Liver (tissue), 9 donors: ENCODE measurements around the gene TJP1. TPM values are rescaled to one million over a fixed set of nuclear protein-coding genes. Genes with fewer than 3 reads are reported as not detected.

ENCODE experiments used
- DNase-seq: peaks from one replicate; pipeline ENCODE4 v3.0.0-alpha.2; 2017; ENCODE audit warnings: low spot score
- H3K27ac ChIP-seq, 2 donors: one replicate each; pipeline ENCODE4 v1.7.0; 2013; ENCODE audit warnings: inconsistent platforms in 2 of 2, low read length in 2 of 2, control low read depth in 1 of 2, low read depth in 1 of 2, mild to moderate bottlenecking in 1 of 2
- H3K27me3 ChIP-seq, 4 donors: one replicate each; pipeline versions ENCODE4 v1.6.1 to v1.7.0; 2013; ENCODE audit warnings: low read length in 3 of 4, inconsistent platforms in 1 of 4, mild to moderate bottlenecking in 1 of 4, moderate library complexity in 1 of 4; ENCODE audit not compliant: control insufficient read depth in 4 of 4, insufficient read depth in 4 of 4
- H3K36me3 ChIP-seq, 4 donors: one replicate each; pipeline versions ENCODE4 v1.6.1 to v1.7.0; 2013; ENCODE audit warnings: low read length in 3 of 4, mild to moderate bottlenecking in 3 of 4, low read depth in 1 of 4, moderate library complexity in 1 of 4; ENCODE audit not compliant: control insufficient read depth in 4 of 4, insufficient read depth in 3 of 4
- H3K4me1 ChIP-seq, 4 donors: one replicate each; pipeline versions ENCODE4 v1.6.1 to v1.7.0; 2013; ENCODE audit warnings: low read length in 3 of 4, mild to moderate bottlenecking in 3 of 4, moderate library complexity in 1 of 4; ENCODE audit not compliant: control insufficient read depth in 4 of 4, insufficient read depth in 4 of 4
- H3K4me3 ChIP-seq, 3 donors: one replicate each; pipeline versions ENCODE4 v1.6.1 to v1.7.0; 2013; ENCODE audit warnings: low read length in 3 of 3, control low read depth in 1 of 3, low read depth in 1 of 3, mild to moderate bottlenecking in 1 of 3
- H3K9ac ChIP-seq, 2 donors: one replicate each; pipeline ENCODE4 v1.7.0; 2013; ENCODE audit warnings: low read length in 2 of 2, mild to moderate bottlenecking in 2 of 2, moderate library complexity in 2 of 2, control low read depth in 1 of 2, low read depth in 1 of 2
- H3K9me3 ChIP-seq, 4 donors: one replicate each; pipeline versions ENCODE4 v1.6.1 to v1.7.0; 2013; ENCODE audit warnings: low read length in 3 of 4; ENCODE audit not compliant: control insufficient read depth in 4 of 4
- ATF3 ChIP-seq: IDR thresholded peaks from 2 replicates; pipeline ENCODE4 v1.6.1; 2016; ENCODE audit warnings: antibody characterized with exemption
- CTCF ChIP-seq: fragments of 150-350 bp; IDR thresholded peaks from 2 replicates; pipeline ENCODE4 v1.5.1; 2017; ENCODE audit warnings: improper control_type of control experiment, low read depth, low read length; ENCODE audit not compliant: missing input control
- EGR1 ChIP-seq, 2 donors: IDR thresholded peaks; 2 replicates each; pipeline ENCODE4 v1.6.1; 2016 to 2018; ENCODE audit warnings: antibody characterized with exemption in 2 of 2, low read depth in 2 of 2
- FOXA1 ChIP-seq: IDR thresholded peaks from 2 replicates; pipeline ENCODE4 v1.6.1; 2016; ENCODE audit warnings: antibody characterized with exemption
- FOXA2 ChIP-seq: IDR thresholded peaks from 2 replicates; pipeline ENCODE4 v1.6.1; 2016; ENCODE audit warnings: antibody characterized with exemption
- GABPA ChIP-seq, 2 donors: IDR thresholded peaks in 1 of 2; conservative IDR thresholded peaks in 1 of 2; 2 replicates each; pipeline ENCODE4 v1.6.1; 2016; ENCODE audit warnings: antibody characterized with exemption in 2 of 2, mild to moderate bottlenecking in 1 of 2, moderate library complexity in 1 of 2
- HNF4A ChIP-seq, 2 donors: conservative IDR thresholded peaks; 2 replicates each; pipeline ENCODE4 v1.6.1; 2016; ENCODE audit warnings: antibody characterized with exemption in 2 of 2, mild to moderate bottlenecking in 2 of 2
- HNF4G ChIP-seq: IDR thresholded peaks from 2 replicates; pipeline ENCODE4 v1.6.1; 2016; ENCODE audit warnings: antibody characterized with exemption
- NR2F2 ChIP-seq: IDR thresholded peaks from 2 replicates; pipeline ENCODE4 v1.6.1; 2016; ENCODE audit warnings: antibody characterized with exemption
- RAD21 ChIP-seq, 2 donors: IDR thresholded peaks; 2 replicates each; pipeline ENCODE4 v1.6.1; 2016; ENCODE audit warnings: antibody characterized with exemption in 2 of 2, mild to moderate bottlenecking in 2 of 2
- REST ChIP-seq: IDR thresholded peaks from 2 replicates; pipeline ENCODE4 v1.6.1; 2016; ENCODE audit warnings: antibody characterized with exemption, mild to moderate bottlenecking
- RXRA ChIP-seq, 2 donors: IDR thresholded peaks; 2 replicates each; pipeline ENCODE4 v1.6.1; 2017 to 2018; ENCODE audit warnings: antibody characterized with exemption in 2 of 2, mild to moderate bottlenecking in 1 of 2
- SP1 ChIP-seq: IDR thresholded peaks from 2 replicates; pipeline ENCODE4 v1.6.1; 2018; ENCODE audit warnings: antibody characterized with exemption, mild to moderate bottlenecking
- YY1 ChIP-seq: IDR thresholded peaks from 2 replicates; pipeline ENCODE4 v1.6.1; 2016; ENCODE audit warnings: antibody characterized with exemption, mild to moderate bottlenecking
- ZBTB33 ChIP-seq: IDR thresholded peaks from 2 replicates; pipeline ENCODE4 v1.6.1; 2016; ENCODE audit warnings: antibody characterized with exemption
- WGBS: extraction: QIAGEN DNeasy Blood & Tissue Kit; methylation state at CpG from one replicate; pipeline ENCODE4 v1.1.7; 2013; 5-methylcytosine and 5-hydroxymethylcytosine counted together
- polyA plus RNA-seq, 2 donors: library from polyadenylated mRNA; stranded (reverse) in 1 of 2; unstranded in 1 of 2; fragments of 200-250 nt in 1 of 2; fragments of >200 nt in 1 of 2; fragmentation: Nextera tagmentation in 1 of 2; extraction: Ambion mirVana in 1 of 2; gene quantifications; one replicate each; pipeline versions ENCODE4 v1.2.1 to v1.2.3, GENCODE V29; 2013 to 2015
- total RNA-seq, 2 donors: library from RNA; depleted of rRNA; stranded (reverse); fragments of >200 nt; gene quantifications; one replicate each; pipeline ENCODE4 v1.2.3, GENCODE V29; 2014
- TF ChIP-seq, protein P1 (sequence below): IDR thresholded peaks from 2 replicates; pipeline ENCODE4 v1.6.1; 2016; ENCODE audit warnings: antibody characterized with exemption
- donor health status: healthy.
- donor health status: healthy.
- donor health status: healthy.
- donor health status: healthy.
- donor health status: healthy.

The TJP1 gene
- total and polyA plus RNA-seq, 4 donors: 12.6 to 40.4 (median 16.9) TPM

GRCh38 chr15:29687939-29688505 is 134.2 kb downstream of the TJP1 start:
- H3K4me3 ChIP-seq: no peak overlapping the region
- TF ChIP-seq ZBTB33: no peak
- TF ChIP-seq FOXA2: no peak
- TF ChIP-seq HNF4A (conservative IDR thresholded peaks at IDR 0.05): no peak
- TF ChIP-seq SP1: no peak
- TF ChIP-seq, protein P1, sequence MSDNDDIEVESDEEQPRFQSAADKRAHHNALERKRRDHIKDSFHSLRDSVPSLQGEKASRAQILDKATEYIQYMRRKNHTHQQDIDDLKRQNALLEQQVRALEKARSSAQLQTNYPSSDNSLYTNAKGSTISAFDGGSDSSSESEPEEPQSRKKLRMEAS: no peak
- no peak for TF ChIP-seq CTCF
- no peak for TF ChIP-seq YY1
- TF ChIP-seq RAD21 (IDR thresholded peaks at IDR 0.05): no peak
- no peak for TF ChIP-seq NR2F2
- no peak for TF ChIP-seq GABPA (IDR thresholded peaks at IDR 0.05 in 1 of 2, conservative IDR thresholded peaks at IDR 0.05 in 1 of 2)
- no peak for TF ChIP-seq EGR1 (IDR thresholded peaks at IDR 0.05; ENCODE audit: low read depth in 2 of 2)
- no peak for TF ChIP-seq ATF3
- no peak for TF ChIP-seq FOXA1
- no peak for TF ChIP-seq HNF4G
- H3K9me3 ChIP-seq: no peaks in the 10 kb centered on the region
- peaks cover 10 to 40% (median 27%) of the 10 kb centered on the region in 4 donors for H3K4me1 ChIP-seq
- H3K9ac ChIP-seq: no peak overlapping the region
- peak overlapping the region in 1 of 2 donors; percentile 23 for H3K27ac ChIP-seq
- 84% methylated on average over 24 of the region's 24 CpGs for WGBS
- no peaks in the 10 kb centered on the region for H3K36me3 ChIP-seq
- no peaks in the 10 kb centered on the region for H3K27me3 ChIP-seq
- peak; percentile 13 for DNase-seq

DNA sequence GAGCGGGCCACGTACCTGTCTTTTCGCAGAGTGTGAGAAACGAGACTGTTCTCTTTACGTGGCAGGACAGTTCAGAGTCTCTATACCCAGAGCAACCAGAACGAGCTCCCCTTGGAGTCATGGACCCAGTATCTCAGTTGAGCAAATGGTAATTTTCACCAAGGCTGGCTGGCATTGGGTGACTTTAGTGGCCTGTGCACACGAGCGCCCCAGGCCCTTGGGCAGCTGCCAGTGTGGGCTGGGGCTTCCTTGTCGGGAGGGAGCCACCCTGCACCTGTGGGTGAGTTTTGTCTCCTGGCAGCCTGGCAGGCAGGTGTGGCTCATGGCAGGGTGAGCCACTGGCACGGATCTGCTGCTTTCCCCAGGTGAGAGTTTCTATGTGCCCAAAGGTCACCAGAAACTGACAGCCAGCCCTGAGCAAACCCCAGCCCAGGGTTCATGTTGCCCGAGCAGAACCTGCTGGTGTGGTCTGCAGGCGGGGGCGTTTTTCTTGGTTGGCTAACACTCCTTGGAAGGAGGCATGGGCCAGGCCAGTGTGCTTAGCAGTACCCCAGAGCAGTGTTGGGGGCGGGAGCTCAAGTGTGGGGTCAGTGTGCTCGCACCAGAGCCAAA is 135.0 kb downstream of the TJP1 start:
- Histone ChIP-seq H3K4me3 (no peak overlapping the region), H3K9ac (no peak overlapping the region), H3K9me3 (no peaks in the 10 kb centered on the region), H3K27me3 (no peaks in the 10 kb centered on the region), H3K36me3 (no peaks in the 10 kb centered on the region), H3K4me1 (peaks cover 10 to 40% (median 27%) of the 10 kb centered on the region in 4 donors), H3K27ac (peak overlapping the region in 1 of 2 donors; percentile 23)
- 45% methylated on average over 15 of the region's 15 CpGs for WGBS
- TF ChIP-seq REST (no peak), YY1 (peak; percentile 24), SP1 (peak; percentile 7), HNF4A (conservative IDR thresholded peaks at IDR 0.05) (peak; percentile 29 to 62), RXRA (IDR thresholded peaks at IDR 0.05) (peak; percentile 50 to 75)
- peak; percentile 27 for DNase-seq
